GM12878 (cell line): Measurements from ENCODE around the gene SRA1.

Experiments
- ATF2 ChIP-seq: IDR thresholded peaks from 2 replicates; pipeline ENCODE4 v1.6.1; 2012; ENCODE audit warnings: low read length, inconsistent platforms
- CTCF ChIP-seq, 3 experiments: IDR thresholded peaks in 2 of 3; conservative IDR thresholded peaks in 1 of 3; 2 replicates each; pipeline ENCODE4 v1.5.1; 2011; ENCODE audit warnings: low read depth in 3 of 3, low read length in 3 of 3, mild to moderate bottlenecking in 3 of 3, control low read depth in 2 of 3, moderate library complexity in 2 of 3, inconsistent platforms in 1 of 3, mixed read lengths in 1 of 3; ENCODE audit not compliant: control insufficient read depth in 2 of 3, insufficient read depth in 1 of 3; ENCODE audit errors: extremely low read depth in 1 of 3
- EZH2 ChIP-seq: IDR thresholded peaks from 2 replicates; pipeline ENCODE4 v1.6.1; 2012; ENCODE audit warnings: low read depth, mild to moderate bottlenecking, control low read depth, inconsistent platforms, low read length, borderline replicate concordance; ENCODE audit not compliant: control insufficient read depth
- HDAC6 ChIP-seq: fragments of 200-600 bp; sonication (generic); IDR thresholded peaks from one replicate; pipeline ENCODE4 v1.8.0; 2017; ENCODE audit warnings: antibody characterized with exemption; ENCODE audit not compliant: unreplicated experiment
- HDGF ChIP-seq: fragments of 450-650 bp; IDR thresholded peaks from 2 replicates; pipeline ENCODE4 v1.6.1; 2016; ENCODE audit warnings: antibody characterized with exemption
- MTA2 ChIP-seq: fragments of 450-650 bp; IDR thresholded peaks from 2 replicates; pipeline ENCODE4 v1.6.1; 2016; ENCODE audit warnings: low read depth, mild to moderate bottlenecking, moderate library complexity
- RCOR1 ChIP-seq: conservative IDR thresholded peaks from 2 replicates; pipeline ENCODE4 v1.6.1; 2012; ENCODE audit warnings: low read depth, low read length, improper control_type of control experiment
- REST ChIP-seq: IDR thresholded peaks from 2 replicates; pipeline ENCODE4 v1.6.1; 2012; ENCODE audit warnings: mild to moderate bottlenecking, low read depth, low read length
- SIN3A ChIP-seq: IDR thresholded peaks from 2 replicates; pipeline ENCODE4 v1.6.1; 2012; ENCODE audit warnings: low read depth, low read length, improper control_type of control experiment
- SMAD1 ChIP-seq: fragments of 450-650 bp; IDR thresholded peaks from 2 replicates; pipeline ENCODE4 v1.6.1; 2018; ENCODE audit warnings: mild to moderate bottlenecking, low read depth; ENCODE audit not compliant: partially characterized antibody
- ZBTB33 ChIP-seq: fragments of 450-650 bp; IDR thresholded peaks from 2 replicates; pipeline ENCODE4 v1.6.1; 2017; ENCODE audit warnings: mild to moderate bottlenecking
- ZNF687 ChIP-seq: fragments of 450-650 bp; IDR thresholded peaks from 2 replicates; pipeline ENCODE4 v1.6.1; 2017; ENCODE audit warnings: mild to moderate bottlenecking, moderate library complexity

- TF ChIP-seq EZH2 (no peak), ZNF687 (no peak), CTCF (IDR thresholded peaks at IDR 0.05 in 2 of 3, conservative IDR thresholded peaks at IDR 0.05 in 1 of 3; ENCODE audit: control insufficient read depth in 2 of 3, extremely low read depth in 1 of 3, insufficient read depth in 1 of 3, low read depth in 3 of 3, low read length in 3 of 3) (no peak), SIN3A (no peak), RCOR1 (no peak), SMAD1 (no peak), ATF2 (no peak), HDGF (no peak), HDAC6 (no peak), MTA2 (no peak), REST (no peak), ZBTB33 (no peak)
Observed at GRCh38 chr5:140549237-140550144, 7.8 kb downstream of the SRA1 start.
